ENCODE results near the gene AGAP1.

DNA sequence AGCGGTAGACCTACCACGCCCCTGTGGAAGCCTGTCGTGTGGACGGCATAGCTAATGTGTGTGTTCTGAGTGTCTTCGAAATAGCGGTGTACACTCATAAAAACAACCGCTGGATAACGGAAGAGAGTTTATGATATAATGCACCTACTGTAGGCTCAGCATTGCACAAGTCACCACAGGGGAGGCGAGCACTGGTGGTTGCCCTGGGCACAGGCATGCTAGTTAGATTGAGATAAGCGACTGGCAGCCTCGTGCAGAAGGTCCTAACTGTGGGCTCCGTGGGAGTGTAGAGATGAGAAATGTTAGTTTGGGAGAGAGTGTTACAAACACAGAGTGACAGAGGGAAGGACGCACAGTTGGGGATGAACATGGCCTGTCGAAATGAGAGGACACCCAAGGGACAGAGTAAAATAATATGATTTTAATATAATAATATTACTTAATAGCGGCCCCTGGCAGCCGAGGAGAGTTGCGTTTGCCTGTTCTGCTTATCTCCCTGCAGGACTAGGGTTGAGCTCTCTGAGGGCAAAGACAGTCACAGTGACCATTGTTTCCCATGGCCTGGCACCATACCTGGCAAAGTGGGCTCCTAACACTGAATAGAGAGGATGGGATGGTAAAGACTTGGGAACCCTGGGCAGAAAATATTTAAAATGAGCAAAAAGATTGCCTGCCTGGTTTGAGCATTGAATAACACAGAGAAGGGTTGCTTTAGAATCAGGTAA, 470.2 kb downstream of the AGAP1 start:
- TF ChIP-seq POLR2AphosphoS5 (IDR thresholded peaks at IDR 0.05; ENCODE audit: low read depth, low read length) (no peak), TAF1 (IDR thresholded peaks at IDR 0.05; ENCODE audit: borderline replicate concordance, insufficient read depth, low read length) (no peak)
- TF ChIP-seq, protein P1, sequence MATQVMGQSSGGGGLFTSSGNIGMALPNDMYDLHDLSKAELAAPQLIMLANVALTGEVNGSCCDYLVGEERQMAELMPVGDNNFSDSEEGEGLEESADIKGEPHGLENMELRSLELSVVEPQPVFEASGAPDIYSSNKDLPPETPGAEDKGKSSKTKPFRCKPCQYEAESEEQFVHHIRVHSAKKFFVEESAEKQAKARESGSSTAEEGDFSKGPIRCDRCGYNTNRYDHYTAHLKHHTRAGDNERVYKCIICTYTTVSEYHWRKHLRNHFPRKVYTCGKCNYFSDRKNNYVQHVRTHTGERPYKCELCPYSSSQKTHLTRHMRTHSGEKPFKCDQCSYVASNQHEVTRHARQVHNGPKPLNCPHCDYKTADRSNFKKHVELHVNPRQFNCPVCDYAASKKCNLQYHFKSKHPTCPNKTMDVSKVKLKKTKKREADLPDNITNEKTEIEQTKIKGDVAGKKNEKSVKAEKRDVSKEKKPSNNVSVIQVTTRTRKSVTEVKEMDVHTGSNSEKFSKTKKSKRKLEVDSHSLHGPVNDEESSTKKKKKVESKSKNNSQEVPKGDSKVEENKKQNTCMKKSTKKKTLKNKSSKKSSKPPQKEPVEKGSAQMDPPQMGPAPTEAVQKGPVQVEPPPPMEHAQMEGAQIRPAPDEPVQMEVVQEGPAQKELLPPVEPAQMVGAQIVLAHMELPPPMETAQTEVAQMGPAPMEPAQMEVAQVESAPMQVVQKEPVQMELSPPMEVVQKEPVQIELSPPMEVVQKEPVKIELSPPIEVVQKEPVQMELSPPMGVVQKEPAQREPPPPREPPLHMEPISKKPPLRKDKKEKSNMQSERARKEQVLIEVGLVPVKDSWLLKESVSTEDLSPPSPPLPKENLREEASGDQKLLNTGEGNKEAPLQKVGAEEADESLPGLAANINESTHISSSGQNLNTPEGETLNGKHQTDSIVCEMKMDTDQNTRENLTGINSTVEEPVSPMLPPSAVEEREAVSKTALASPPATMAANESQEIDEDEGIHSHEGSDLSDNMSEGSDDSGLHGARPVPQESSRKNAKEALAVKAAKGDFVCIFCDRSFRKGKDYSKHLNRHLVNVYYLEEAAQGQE (IDR thresholded peaks at IDR 0.05; ENCODE audit: insufficient read depth in 1 of 2, low read depth in 2 of 2, low read length in 2 of 2): no peak
